Measurements from ENCODE around the gene TDRD1. TPM values are rescaled to one million over a fixed set of nuclear protein-coding genes. Genes with fewer than 3 reads are reported as not detected.
A peak's percentile ranks its signal among the peaks of the same experiment; 100 is the strongest.
"Not testable (repeated sequence)": the region's sequence is repeated elsewhere in the genome, so short reads cannot be mapped to it uniquely, and the experiment has no call there.

The TDRD1 gene, protein sequence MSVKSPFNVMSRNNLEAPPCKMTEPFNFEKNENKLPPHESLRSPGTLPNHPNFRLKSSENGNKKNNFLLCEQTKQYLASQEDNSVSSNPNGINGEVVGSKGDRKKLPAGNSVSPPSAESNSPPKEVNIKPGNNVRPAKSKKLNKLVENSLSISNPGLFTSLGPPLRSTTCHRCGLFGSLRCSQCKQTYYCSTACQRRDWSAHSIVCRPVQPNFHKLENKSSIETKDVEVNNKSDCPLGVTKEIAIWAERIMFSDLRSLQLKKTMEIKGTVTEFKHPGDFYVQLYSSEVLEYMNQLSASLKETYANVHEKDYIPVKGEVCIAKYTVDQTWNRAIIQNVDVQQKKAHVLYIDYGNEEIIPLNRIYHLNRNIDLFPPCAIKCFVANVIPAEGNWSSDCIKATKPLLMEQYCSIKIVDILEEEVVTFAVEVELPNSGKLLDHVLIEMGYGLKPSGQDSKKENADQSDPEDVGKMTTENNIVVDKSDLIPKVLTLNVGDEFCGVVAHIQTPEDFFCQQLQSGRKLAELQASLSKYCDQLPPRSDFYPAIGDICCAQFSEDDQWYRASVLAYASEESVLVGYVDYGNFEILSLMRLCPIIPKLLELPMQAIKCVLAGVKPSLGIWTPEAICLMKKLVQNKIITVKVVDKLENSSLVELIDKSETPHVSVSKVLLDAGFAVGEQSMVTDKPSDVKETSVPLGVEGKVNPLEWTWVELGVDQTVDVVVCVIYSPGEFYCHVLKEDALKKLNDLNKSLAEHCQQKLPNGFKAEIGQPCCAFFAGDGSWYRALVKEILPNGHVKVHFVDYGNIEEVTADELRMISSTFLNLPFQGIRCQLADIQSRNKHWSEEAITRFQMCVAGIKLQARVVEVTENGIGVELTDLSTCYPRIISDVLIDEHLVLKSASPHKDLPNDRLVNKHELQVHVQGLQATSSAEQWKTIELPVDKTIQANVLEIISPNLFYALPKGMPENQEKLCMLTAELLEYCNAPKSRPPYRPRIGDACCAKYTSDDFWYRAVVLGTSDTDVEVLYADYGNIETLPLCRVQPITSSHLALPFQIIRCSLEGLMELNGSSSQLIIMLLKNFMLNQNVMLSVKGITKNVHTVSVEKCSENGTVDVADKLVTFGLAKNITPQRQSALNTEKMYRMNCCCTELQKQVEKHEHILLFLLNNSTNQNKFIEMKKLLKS
- under 1 TPM in 2 of 4 donors, not detected in 2; 0.10 to 0.28 TPM for polyA plus RNA-seq
- long read RNA-seq, donor 1: 0 reads
- long read RNA-seq, donor 2: 0 reads
- long read RNA-seq, donor 3: 0 reads
- long read RNA-seq, donor 4: 0 reads
- long read RNA-seq, donor 5: 0 reads
- long read RNA-seq, donor 6: 0 reads
- long read RNA-seq, donor 7: 0 reads
- long read RNA-seq, donor 8: 0 reads
- long read RNA-seq, donor 9: 0 reads
- long read RNA-seq, donor 10: 0 reads

DNA sequence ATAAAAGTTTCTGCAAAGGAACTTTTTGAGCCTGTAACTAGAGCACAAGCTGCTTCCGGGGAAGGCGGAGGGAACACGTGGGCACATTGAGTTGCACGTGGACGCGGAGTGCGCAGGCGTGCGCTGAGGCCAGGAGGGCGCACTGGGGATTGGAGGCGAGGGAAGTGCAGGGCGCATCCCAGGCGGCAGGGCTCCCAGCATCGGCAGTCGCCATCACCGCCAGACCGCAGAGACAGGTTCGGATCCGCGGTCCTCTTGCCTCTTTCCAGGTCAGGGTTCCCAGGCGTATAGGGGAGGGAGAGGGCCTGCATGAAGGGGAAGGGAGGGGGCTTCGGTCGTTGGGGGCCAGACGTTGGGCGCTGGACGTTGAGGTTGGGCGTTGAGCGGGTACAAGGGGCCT is at the start of gene TDRD1:
Gene TDRD1 (plus strand): TSS at position 206 of the 400 bp plus-strand sequence. CDS start 8,479 bp downstream, outside the sequence.
- H3K36me3 ChIP-seq (ENCODE audit: control insufficient read depth in 3 of 3, insufficient read depth in 2 of 3, low read depth in 1 of 3, low read length in 3 of 3): no peaks in the 10 kb centered on the region
- H3K9me3 ChIP-seq (ENCODE audit: control insufficient read depth in 2 of 2, insufficient read depth in 1 of 2, low read depth in 1 of 2, low read length in 1 of 2): no peaks in the 10 kb centered on the region
- H3K4me3 ChIP-seq (ENCODE audit: low read depth in 1 of 3, low read length in 3 of 3): no peak within 1 kb of the TSS
- H3K27me3 ChIP-seq (ENCODE audit: control insufficient read depth in 3 of 3, insufficient read depth in 3 of 3, low read length in 3 of 3): no peaks in the 10 kb centered on the region
- no peak for DNase-seq
- peaks cover 0 to 6% (median 2%) of the 10 kb centered on the region in 3 donors for H3K4me1 ChIP-seq (ENCODE audit: control insufficient read depth in 3 of 3, insufficient read depth in 2 of 3, low read depth in 1 of 3, low read length in 2 of 3)
- 86 to 95% (median 92%) methylated on average over 23 to 28 of the region's 28 CpGs for WGBS, 3 donors
- no peak for FAIRE-seq
- no peak within 1 kb of the TSS for H3K27ac ChIP-seq (ENCODE audit: low read depth in 1 of 3, low read length in 2 of 3)

DNA sequence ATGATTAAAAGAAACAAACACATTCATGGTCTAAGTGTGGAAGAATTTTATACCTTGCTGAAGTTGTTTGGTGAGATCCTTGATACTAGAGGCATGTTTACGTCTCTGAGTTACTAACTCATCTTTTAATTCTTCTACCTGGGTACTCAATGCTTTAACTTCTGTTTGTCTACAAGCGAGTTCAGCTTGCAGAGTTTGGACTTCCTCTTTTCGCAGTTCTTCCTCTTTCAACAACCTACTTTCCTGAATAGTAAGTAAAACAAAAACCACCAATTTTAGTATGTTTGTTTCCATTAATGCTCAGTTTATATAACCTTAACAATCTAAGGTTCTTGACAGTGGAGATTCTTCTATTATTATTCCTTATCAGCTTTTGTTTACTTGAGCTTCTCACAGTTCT is 48.1 kb upstream of the TDRD1 start:
- Histone ChIP-seq H3K27ac (ENCODE audit: low read depth in 1 of 3, low read length in 2 of 3) (no peak overlapping the region), H3K36me3 (ENCODE audit: control insufficient read depth in 3 of 3, insufficient read depth in 2 of 3, low read depth in 1 of 3, low read length in 3 of 3) (peaks cover 3 to 34% (median 19%) of the 10 kb centered on the region in 3 donors), H3K4me1 (ENCODE audit: control insufficient read depth in 3 of 3, insufficient read depth in 2 of 3, low read depth in 1 of 3, low read length in 2 of 3) (no peaks in the 10 kb centered on the region), H3K4me3 (ENCODE audit: low read depth in 1 of 3, low read length in 3 of 3) (no peak overlapping the region), H3K9me3 (ENCODE audit: control insufficient read depth in 2 of 2, insufficient read depth in 1 of 2, low read depth in 1 of 2, low read length in 1 of 2) (no peaks in the 10 kb centered on the region), H3K27me3 (ENCODE audit: control insufficient read depth in 3 of 3, insufficient read depth in 3 of 3, low read length in 3 of 3) (no peaks in the 10 kb centered on the region)
- DNase-seq: no peak
- FAIRE-seq: no peak
- WGBS, 3 donors: 76 to 91% (median 89%) methylated on average over 3 of the region's 3 CpGs

DNA sequence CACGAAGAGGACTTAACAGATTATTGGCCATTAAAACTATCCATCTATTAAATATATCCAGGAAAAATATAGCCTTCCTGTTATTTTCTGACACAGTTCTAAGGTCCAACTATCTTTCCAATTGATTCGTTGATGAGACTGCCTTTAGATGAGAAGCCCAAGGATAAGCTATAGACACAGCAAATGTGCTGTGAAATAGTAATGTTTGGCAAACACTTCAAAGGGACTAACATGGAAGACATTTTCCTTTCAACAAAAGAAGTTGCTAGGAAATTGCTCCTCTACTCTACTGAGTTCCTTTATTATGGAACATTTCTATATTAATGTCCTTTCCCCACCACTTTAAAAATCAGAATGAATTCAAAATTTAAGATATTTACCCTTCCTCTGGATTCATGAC is 43.7 kb upstream of the TDRD1 start:
- 85 to 86% (median 85%) methylated on average over 2 of the region's 2 CpGs for WGBS, 3 donors
- FAIRE-seq: no peak
- H3K9me3 ChIP-seq (ENCODE audit: control insufficient read depth in 2 of 2, insufficient read depth in 1 of 2, low read depth in 1 of 2, low read length in 1 of 2): no peaks in the 10 kb centered on the region
- H3K27me3 ChIP-seq (ENCODE audit: control insufficient read depth in 3 of 3, insufficient read depth in 3 of 3, low read length in 3 of 3): no peaks in the 10 kb centered on the region
- no peak overlapping the region for H3K4me3 ChIP-seq (ENCODE audit: low read depth in 1 of 3, low read length in 3 of 3)
- peaks cover 3 to 24% (median 12%) of the 10 kb centered on the region in 3 donors for H3K36me3 ChIP-seq (ENCODE audit: control insufficient read depth in 3 of 3, insufficient read depth in 2 of 3, low read depth in 1 of 3, low read length in 3 of 3)
- no peaks in the 10 kb centered on the region for H3K4me1 ChIP-seq (ENCODE audit: control insufficient read depth in 3 of 3, insufficient read depth in 2 of 3, low read depth in 1 of 3, low read length in 2 of 3)
- DNase-seq: no peak
- no peak overlapping the region for H3K27ac ChIP-seq (ENCODE audit: low read depth in 1 of 3, low read length in 2 of 3)

DNA sequence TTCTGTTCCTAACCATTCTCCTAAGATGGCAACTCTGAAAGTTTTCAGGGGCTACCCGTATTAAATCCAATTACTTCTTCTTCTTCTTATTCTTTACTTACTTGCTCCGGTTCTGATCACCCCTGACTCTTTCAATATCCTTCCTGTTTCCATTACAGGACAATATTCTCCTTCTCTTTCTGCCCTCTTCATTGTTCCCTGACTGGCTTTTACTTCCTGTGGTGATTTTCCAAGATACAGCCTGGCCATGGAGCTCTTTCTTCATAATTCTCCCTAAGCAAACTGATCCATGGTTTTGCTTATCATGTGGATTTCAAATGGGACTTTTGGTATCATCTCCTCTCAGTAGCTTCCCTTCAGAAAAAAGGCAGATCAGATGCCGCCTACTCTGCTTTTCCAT is 40.6 kb upstream of the TDRD1 start:
- Histone ChIP-seq H3K27ac (ENCODE audit: low read depth in 1 of 3, low read length in 2 of 3) (no peak overlapping the region), H3K9me3 (ENCODE audit: control insufficient read depth in 2 of 2, insufficient read depth in 1 of 2, low read depth in 1 of 2, low read length in 1 of 2) (no peaks in the 10 kb centered on the region), H3K27me3 (ENCODE audit: control insufficient read depth in 3 of 3, insufficient read depth in 3 of 3, low read length in 3 of 3) (no peaks in the 10 kb centered on the region), H3K36me3 (ENCODE audit: control insufficient read depth in 3 of 3, insufficient read depth in 2 of 3, low read depth in 1 of 3, low read length in 3 of 3) (peaks cover 2 to 22% (median 15%) of the 10 kb centered on the region in 3 donors), H3K4me3 (ENCODE audit: low read depth in 1 of 3, low read length in 3 of 3) (no peak overlapping the region), H3K4me1 (ENCODE audit: control insufficient read depth in 3 of 3, insufficient read depth in 2 of 3, low read depth in 1 of 3, low read length in 2 of 3) (peaks cover 0 to 3% (median 0%) of the 10 kb centered on the region in 3 donors)
- no peak for DNase-seq
- 86 to 93% (median 92%) methylated on average over 3 of the region's 3 CpGs for WGBS, 3 donors
- FAIRE-seq: no peak

DNA sequence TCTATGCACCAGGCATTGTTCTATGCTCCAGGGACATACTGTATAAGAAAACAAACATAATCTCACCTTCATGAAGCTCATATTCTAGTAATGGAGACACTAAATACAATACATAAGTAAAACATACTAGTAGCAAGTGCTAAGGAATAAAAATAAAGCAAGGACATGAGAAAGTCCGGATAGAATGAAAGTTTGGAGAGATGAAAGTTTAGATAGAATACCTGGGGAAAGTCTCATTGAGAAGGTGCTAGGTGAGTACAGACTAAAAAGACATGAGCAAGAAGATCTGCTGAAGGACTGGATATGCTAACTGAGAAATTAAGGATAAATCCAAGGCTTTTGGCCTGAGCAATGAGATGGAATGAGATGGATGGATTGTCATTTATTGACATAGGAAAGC is 39.1 kb upstream of the TDRD1 start:
- WGBS, 3 donors: 91 to 100% (median 97%) methylated on average over 1 of the region's 1 CpG
- DNase-seq (no peak), FAIRE-seq (no peak)
- no peak overlapping the region for H3K4me3 ChIP-seq (ENCODE audit: low read depth in 1 of 3, low read length in 3 of 3)
- H3K9me3 ChIP-seq (ENCODE audit: control insufficient read depth in 2 of 2, insufficient read depth in 1 of 2, low read depth in 1 of 2, low read length in 1 of 2): no peaks in the 10 kb centered on the region
- no peak overlapping the region for H3K27ac ChIP-seq (ENCODE audit: low read depth in 1 of 3, low read length in 2 of 3)
- H3K4me1 ChIP-seq (ENCODE audit: control insufficient read depth in 3 of 3, insufficient read depth in 2 of 3, low read depth in 1 of 3, low read length in 2 of 3): peaks cover 0 to 3% (median 0%) of the 10 kb centered on the region in 3 donors
- H3K27me3 ChIP-seq (ENCODE audit: control insufficient read depth in 3 of 3, insufficient read depth in 3 of 3, low read length in 3 of 3): no peaks in the 10 kb centered on the region
- H3K36me3 ChIP-seq (ENCODE audit: control insufficient read depth in 3 of 3, insufficient read depth in 2 of 3, low read depth in 1 of 3, low read length in 3 of 3): peaks cover 2 to 19% (median 15%) of the 10 kb centered on the region in 3 donors

DNA sequence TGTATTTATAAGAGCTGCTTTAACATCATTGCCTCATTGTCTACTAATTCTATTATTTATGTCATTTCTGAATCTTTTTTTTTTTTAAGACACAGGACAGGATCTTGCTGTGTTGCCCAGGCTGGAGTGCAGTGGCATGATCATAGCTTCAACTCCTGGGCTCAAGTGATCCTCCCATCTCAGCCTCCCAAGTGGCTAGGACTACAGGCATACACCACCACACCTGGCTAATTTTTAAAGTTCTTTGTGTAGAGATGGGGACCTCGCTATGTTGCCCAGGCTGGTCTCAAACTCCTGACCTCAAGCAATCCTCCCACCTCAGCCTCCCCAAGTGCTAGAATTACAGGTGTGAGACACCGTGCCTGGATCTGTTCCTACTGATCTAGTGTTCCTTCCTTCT is 38.3 kb upstream of the TDRD1 start:
- not testable (repeated sequence) for H3K27ac ChIP-seq (ENCODE audit: low read depth in 1 of 3, low read length in 2 of 3); H3K27me3 ChIP-seq (ENCODE audit: control insufficient read depth in 3 of 3, insufficient read depth in 3 of 3, low read length in 3 of 3); H3K9me3 ChIP-seq (ENCODE audit: control insufficient read depth in 2 of 2, insufficient read depth in 1 of 2, low read depth in 1 of 2, low read length in 1 of 2); H3K4me1 ChIP-seq (ENCODE audit: control insufficient read depth in 3 of 3, insufficient read depth in 2 of 3, low read depth in 1 of 3, low read length in 2 of 3); DNase-seq; FAIRE-seq; H3K4me3 ChIP-seq (ENCODE audit: low read depth in 1 of 3, low read length in 3 of 3)
- H3K36me3 ChIP-seq (ENCODE audit: control insufficient read depth in 3 of 3, insufficient read depth in 2 of 3, low read depth in 1 of 3, low read length in 3 of 3): peaks cover 2 to 17% (median 15%) of the 10 kb centered on the region in 3 donors
- 94 to 97% (median 96%) methylated on average over 2 of the region's 2 CpGs for WGBS, 3 donors

DNA sequence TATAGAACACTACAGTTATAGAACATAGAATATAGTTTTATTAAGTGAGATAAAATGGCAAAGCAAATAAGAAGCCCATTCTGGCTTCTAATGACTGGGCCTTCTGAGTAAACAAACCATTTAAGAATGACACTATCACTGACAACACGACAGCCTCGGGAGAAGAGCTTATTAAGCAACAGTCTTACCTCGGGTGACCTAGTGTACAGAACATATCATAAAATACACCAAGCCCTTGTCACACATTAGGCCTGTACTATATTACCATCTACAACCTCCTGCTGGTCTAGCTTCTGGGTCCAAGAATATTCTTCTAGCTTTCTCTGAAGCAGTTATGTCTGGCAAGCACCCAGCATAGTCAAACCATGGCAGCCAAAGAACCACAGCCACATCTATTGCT is 37.1 kb upstream of the TDRD1 start:
- Histone ChIP-seq H3K36me3 (ENCODE audit: control insufficient read depth in 3 of 3, insufficient read depth in 2 of 3, low read depth in 1 of 3, low read length in 3 of 3) (peaks cover 2 to 20% (median 13%) of the 10 kb centered on the region in 3 donors), H3K4me3 (ENCODE audit: low read depth in 1 of 3, low read length in 3 of 3) (no peak overlapping the region), H3K27me3 (ENCODE audit: control insufficient read depth in 3 of 3, insufficient read depth in 3 of 3, low read length in 3 of 3) (no peaks in the 10 kb centered on the region), H3K4me1 (ENCODE audit: control insufficient read depth in 3 of 3, insufficient read depth in 2 of 3, low read depth in 1 of 3, low read length in 2 of 3) (peaks cover 0 to 3% (median 0%) of the 10 kb centered on the region in 3 donors), H3K9me3 (ENCODE audit: control insufficient read depth in 2 of 2, insufficient read depth in 1 of 2, low read depth in 1 of 2, low read length in 1 of 2) (no peaks in the 10 kb centered on the region), H3K27ac (ENCODE audit: low read depth in 1 of 3, low read length in 2 of 3) (no peak overlapping the region)
- 10 to 56% (median 47%) methylated on average over 3 of the region's 3 CpGs for WGBS, 3 donors
- FAIRE-seq: no peak
- peak; percentile 46 to 54 for DNase-seq

All from small intestine (tissue), 16 donors.